ENCODE results near the gene DNAJB12.

The DNAJB12 gene

GRCh38 chr10:72315054-72315453, 39.7 kb downstream of the DNAJB12 start:
- Histone ChIP-seq H3K23ac (ENCODE audit: low read length) (no peak overlapping the region), H2BK5ac (ENCODE audit: low read depth, low read length, poor library complexity) (no peak overlapping the region), H3K9me3 (ENCODE audit: insufficient read depth, low read depth, low read length) (no peaks in the 10 kb centered on the region), H3K36me3 (ENCODE audit: control insufficient read depth in 1 of 2, insufficient read depth in 2 of 2, low read length in 2 of 2) (no peaks in the 10 kb centered on the region), H3K79me2 (ENCODE audit: control insufficient read depth, insufficient read depth, low read length, poor library complexity) (peaks cover 3% of the 10 kb centered on the region), H3K27ac (ENCODE audit: low read depth, low read length) (no peak overlapping the region), H3K18ac (ENCODE audit: low read length) (peak overlapping the region; percentile 46), H3K27me3 (ENCODE audit: insufficient read depth, low read length) (no peaks in the 10 kb centered on the region), H4K12ac (ENCODE audit: low read depth, low read length) (no peak overlapping the region), H3K79me1 (ENCODE audit: low read length) (peaks cover 27% of the 10 kb centered on the region), H3K4me3 (ENCODE audit: low read depth, low read length) (no peak overlapping the region), H3K4me2 (ENCODE audit: low read length) (no peak overlapping the region), H4K91ac (ENCODE audit: low read depth, low read length) (peak overlapping the region; percentile 45), H2AFZ (ENCODE audit: insufficient read depth, low read length, poor library complexity) (no peak overlapping the region), H3K4ac (ENCODE audit: low read depth, low read length) (no peak overlapping the region), H3K14ac (ENCODE audit: low read length) (peak overlapping the region; percentile 34), H3K9ac (ENCODE audit: low read length) (no peak overlapping the region), H4K8ac (ENCODE audit: low read depth, low read length) (no peak overlapping the region), H2BK12ac (ENCODE audit: low read length) (peak overlapping the region; percentile 16), H2BK120ac (ENCODE audit: insufficient read depth, low read length, poor library complexity) (no peak overlapping the region), H3K4me1 (ENCODE audit: control insufficient read depth in 1 of 2, insufficient read depth in 2 of 2, low read length in 2 of 2) (peaks cover 25 to 41% of the 10 kb centered on the region in 2 experiments), H2AK5ac (ENCODE audit: low read length) (peak overlapping the region; percentile 49)
- no CpG with 5 or more reads among the region's 7 CpGs for WGBS (ENCODE audit: extremely low coverage, insufficient coverage, insufficient read length)
- DNase-seq, result no peak

- Histone ChIP-seq H3K79me2 (ENCODE audit: control insufficient read depth, insufficient read depth, low read length, poor library complexity) (peaks cover 3% of the 10 kb centered on the region), H3K4me2 (ENCODE audit: low read length) (no peak overlapping the region), H3K14ac (ENCODE audit: low read length) (no peak overlapping the region), H3K27ac (ENCODE audit: low read depth, low read length) (no peak overlapping the region), H3K36me3 (ENCODE audit: control insufficient read depth in 1 of 2, insufficient read depth in 2 of 2, low read length in 2 of 2) (no peaks in the 10 kb centered on the region), H3K27me3 (ENCODE audit: insufficient read depth, low read length) (no peaks in the 10 kb centered on the region), H2BK12ac (ENCODE audit: low read length) (peak overlapping the region; percentile 73), H3K9ac (ENCODE audit: low read length) (no peak overlapping the region), H3K4me1 (ENCODE audit: control insufficient read depth in 1 of 2, insufficient read depth in 2 of 2, low read length in 2 of 2) (peaks cover 27 to 44% of the 10 kb centered on the region in 2 experiments), H2AK5ac (ENCODE audit: low read length) (peak overlapping the region; percentile 82), H3K4me3 (ENCODE audit: low read depth, low read length) (no peak overlapping the region), H3K9me3 (ENCODE audit: insufficient read depth, low read depth, low read length) (no peaks in the 10 kb centered on the region), H3K18ac (ENCODE audit: low read length) (no peak overlapping the region), H3K23ac (ENCODE audit: low read length) (no peak overlapping the region), H2AFZ (ENCODE audit: insufficient read depth, low read length, poor library complexity) (no peak overlapping the region), H4K91ac (ENCODE audit: low read depth, low read length) (peak overlapping the region; percentile 74), H4K8ac (ENCODE audit: low read depth, low read length) (no peak overlapping the region), H2BK5ac (ENCODE audit: low read depth, low read length, poor library complexity) (no peak overlapping the region), H2BK120ac (ENCODE audit: insufficient read depth, low read length, poor library complexity) (no peak overlapping the region), H3K79me1 (ENCODE audit: low read length) (peaks cover 29% of the 10 kb centered on the region), H4K12ac (ENCODE audit: low read depth, low read length) (no peak overlapping the region), H3K4ac (ENCODE audit: low read depth, low read length) (no peak overlapping the region)
- no peak for DNase-seq
- no CpG with 5 or more reads among the region's 7 CpGs for WGBS (ENCODE audit: extremely low coverage, insufficient coverage, insufficient read length)
Observed at GRCh38 chr10:72314263-72314662, 40.5 kb downstream of the DNAJB12 start.

GRCh38 chr10:72312865-72313391, 41.8 kb downstream of the DNAJB12 start:
- H3K4me1 ChIP-seq (ENCODE audit: control insufficient read depth in 1 of 2, insufficient read depth in 2 of 2, low read length in 2 of 2), result peaks cover 24 to 41% of the 10 kb centered on the region in 2 experiments
- H3K36me3 ChIP-seq (ENCODE audit: control insufficient read depth in 1 of 2, insufficient read depth in 2 of 2, low read length in 2 of 2), result no peaks in the 10 kb centered on the region
- no peak overlapping the region for H2BK120ac ChIP-seq (ENCODE audit: insufficient read depth, low read length, poor library complexity)
- H2BK5ac ChIP-seq (ENCODE audit: low read depth, low read length, poor library complexity), result no peak overlapping the region
- H4K8ac ChIP-seq (ENCODE audit: low read depth, low read length), result no peak overlapping the region
- H3K9me3 ChIP-seq (ENCODE audit: insufficient read depth, low read depth, low read length), result no peaks in the 10 kb centered on the region
- H3K79me2 ChIP-seq (ENCODE audit: control insufficient read depth, insufficient read depth, low read length, poor library complexity), result peaks cover 3% of the 10 kb centered on the region
- no peak overlapping the region for H2AK5ac ChIP-seq (ENCODE audit: low read length)
- H3K79me1 ChIP-seq (ENCODE audit: low read length), result peaks cover 19% of the 10 kb centered on the region
- no peak overlapping the region for H3K4me2 ChIP-seq (ENCODE audit: low read length)
- no peak overlapping the region for H3K9ac ChIP-seq (ENCODE audit: low read length)
- no peak overlapping the region for H2BK12ac ChIP-seq (ENCODE audit: low read length)
- H4K91ac ChIP-seq (ENCODE audit: low read depth, low read length), result no peak overlapping the region
- no peak overlapping the region for H3K14ac ChIP-seq (ENCODE audit: low read length)
- DNase-seq, result no peak
- no peak overlapping the region for H3K23ac ChIP-seq (ENCODE audit: low read length)
- no peak overlapping the region for H3K4me3 ChIP-seq (ENCODE audit: low read depth, low read length)
- no peaks in the 10 kb centered on the region for H3K27me3 ChIP-seq (ENCODE audit: insufficient read depth, low read length)
- H2AFZ ChIP-seq (ENCODE audit: insufficient read depth, low read length, poor library complexity), result no peak overlapping the region
- no CpG with 5 or more reads among the region's 8 CpGs for WGBS (ENCODE audit: extremely low coverage, insufficient coverage, insufficient read length)
- H3K4ac ChIP-seq (ENCODE audit: low read depth, low read length), result no peak overlapping the region
- no peak overlapping the region for H4K12ac ChIP-seq (ENCODE audit: low read depth, low read length)
- H3K27ac ChIP-seq (ENCODE audit: low read depth, low read length), result no peak overlapping the region
- H3K18ac ChIP-seq (ENCODE audit: low read length), result no peak overlapping the region

GRCh38 chr10:72311667-72312066, 43.1 kb downstream of the DNAJB12 start:
- Histone ChIP-seq H3K9me3 (ENCODE audit: insufficient read depth, low read depth, low read length) (no peaks in the 10 kb centered on the region), H3K27ac (ENCODE audit: low read depth, low read length) (no peak overlapping the region), H3K4me3 (ENCODE audit: low read depth, low read length) (no peak overlapping the region), H2AFZ (ENCODE audit: insufficient read depth, low read length, poor library complexity) (no peak overlapping the region), H3K23ac (ENCODE audit: low read length) (no peak overlapping the region), H4K8ac (ENCODE audit: low read depth, low read length) (no peak overlapping the region), H3K79me1 (ENCODE audit: low read length) (peaks cover 19% of the 10 kb centered on the region), H3K4ac (ENCODE audit: low read depth, low read length) (no peak overlapping the region), H3K14ac (ENCODE audit: low read length) (no peak overlapping the region), H2AK5ac (ENCODE audit: low read length) (no peak overlapping the region), H3K79me2 (ENCODE audit: control insufficient read depth, insufficient read depth, low read length, poor library complexity) (peaks cover 3% of the 10 kb centered on the region), H2BK12ac (ENCODE audit: low read length) (no peak overlapping the region), H3K18ac (ENCODE audit: low read length) (no peak overlapping the region), H4K91ac (ENCODE audit: low read depth, low read length) (no peak overlapping the region), H2BK120ac (ENCODE audit: insufficient read depth, low read length, poor library complexity) (no peak overlapping the region), H4K12ac (ENCODE audit: low read depth, low read length) (no peak overlapping the region), H3K27me3 (ENCODE audit: insufficient read depth, low read length) (no peaks in the 10 kb centered on the region), H3K9ac (ENCODE audit: low read length) (no peak overlapping the region), H3K36me3 (ENCODE audit: control insufficient read depth in 1 of 2, insufficient read depth in 2 of 2, low read length in 2 of 2) (no peaks in the 10 kb centered on the region), H3K4me1 (ENCODE audit: control insufficient read depth in 1 of 2, insufficient read depth in 2 of 2, low read length in 2 of 2) (peaks cover 24 to 38% of the 10 kb centered on the region in 2 experiments), H2BK5ac (ENCODE audit: low read depth, low read length, poor library complexity) (no peak overlapping the region), H3K4me2 (ENCODE audit: low read length) (no peak overlapping the region)
- WGBS (ENCODE audit: extremely low coverage, insufficient coverage, insufficient read length), result no CpG with 5 or more reads among the region's 7 CpGs
- peak in 1 of 2 donors; percentile 53 for DNase-seq

Data from trophoblast cell (in vitro differentiated cells and primary cell).